ENCODE data around the gene CD9.

The CD9 gene

DNA sequence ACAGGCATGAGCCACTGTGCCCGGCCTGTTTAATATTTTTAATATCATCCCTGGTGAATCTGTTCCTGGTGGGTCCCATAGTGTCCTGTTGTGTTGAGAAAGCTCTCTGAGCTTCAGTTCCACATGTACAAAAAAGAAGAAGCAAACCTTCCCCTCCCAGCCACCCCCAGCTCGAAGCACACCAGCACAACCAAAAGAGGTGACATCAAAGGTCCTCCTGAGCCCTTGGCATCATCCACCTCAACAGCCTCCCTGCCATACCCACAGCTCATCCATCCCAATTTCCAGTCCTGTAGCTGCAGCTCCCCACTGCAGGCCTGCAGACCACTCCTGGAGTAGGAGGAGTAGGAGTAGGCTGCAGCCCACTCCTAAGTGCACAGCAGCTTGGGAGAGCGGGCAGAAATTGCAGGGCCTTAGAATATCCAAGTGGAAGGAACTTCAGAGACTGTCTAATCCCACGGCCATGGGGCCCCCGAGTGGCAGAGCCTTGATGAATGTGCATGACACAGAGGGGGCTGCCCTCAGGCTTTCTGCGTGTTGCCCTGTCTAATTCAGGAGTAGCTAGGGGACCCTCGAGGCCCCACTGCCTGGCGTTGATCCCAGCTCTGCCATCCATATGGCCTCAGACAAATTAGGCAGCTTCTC is 36.7 kb upstream of the CD9 start:
- no peaks in the 10 kb centered on the region for H3K27me3 ChIP-seq (ENCODE audit: insufficient read depth, poor library complexity, severe bottlenecking)
- H3K27ac ChIP-seq (replicated peaks), result no peak overlapping the region
- TF ChIP-seq SPI1 (IDR thresholded peaks at IDR 0.05; ENCODE audit: borderline replicate concordance, low read depth), result no peak
- TF ChIP-seq, protein P1, sequence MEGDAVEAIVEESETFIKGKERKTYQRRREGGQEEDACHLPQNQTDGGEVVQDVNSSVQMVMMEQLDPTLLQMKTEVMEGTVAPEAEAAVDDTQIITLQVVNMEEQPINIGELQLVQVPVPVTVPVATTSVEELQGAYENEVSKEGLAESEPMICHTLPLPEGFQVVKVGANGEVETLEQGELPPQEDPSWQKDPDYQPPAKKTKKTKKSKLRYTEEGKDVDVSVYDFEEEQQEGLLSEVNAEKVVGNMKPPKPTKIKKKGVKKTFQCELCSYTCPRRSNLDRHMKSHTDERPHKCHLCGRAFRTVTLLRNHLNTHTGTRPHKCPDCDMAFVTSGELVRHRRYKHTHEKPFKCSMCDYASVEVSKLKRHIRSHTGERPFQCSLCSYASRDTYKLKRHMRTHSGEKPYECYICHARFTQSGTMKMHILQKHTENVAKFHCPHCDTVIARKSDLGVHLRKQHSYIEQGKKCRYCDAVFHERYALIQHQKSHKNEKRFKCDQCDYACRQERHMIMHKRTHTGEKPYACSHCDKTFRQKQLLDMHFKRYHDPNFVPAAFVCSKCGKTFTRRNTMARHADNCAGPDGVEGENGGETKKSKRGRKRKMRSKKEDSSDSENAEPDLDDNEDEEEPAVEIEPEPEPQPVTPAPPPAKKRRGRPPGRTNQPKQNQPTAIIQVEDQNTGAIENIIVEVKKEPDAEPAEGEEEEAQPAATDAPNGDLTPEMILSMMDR (IDR thresholded peaks at IDR 0.05; ENCODE audit: insufficient read depth, low read length), result no peak
- no peak for TF ChIP-seq POLR2AphosphoS5 (IDR thresholded peaks at IDR 0.05; ENCODE audit: low read depth)
- TF ChIP-seq GABPA (IDR thresholded peaks at IDR 0.05; ENCODE audit: low read depth), result no peak
- TF ChIP-seq, protein P2, sequence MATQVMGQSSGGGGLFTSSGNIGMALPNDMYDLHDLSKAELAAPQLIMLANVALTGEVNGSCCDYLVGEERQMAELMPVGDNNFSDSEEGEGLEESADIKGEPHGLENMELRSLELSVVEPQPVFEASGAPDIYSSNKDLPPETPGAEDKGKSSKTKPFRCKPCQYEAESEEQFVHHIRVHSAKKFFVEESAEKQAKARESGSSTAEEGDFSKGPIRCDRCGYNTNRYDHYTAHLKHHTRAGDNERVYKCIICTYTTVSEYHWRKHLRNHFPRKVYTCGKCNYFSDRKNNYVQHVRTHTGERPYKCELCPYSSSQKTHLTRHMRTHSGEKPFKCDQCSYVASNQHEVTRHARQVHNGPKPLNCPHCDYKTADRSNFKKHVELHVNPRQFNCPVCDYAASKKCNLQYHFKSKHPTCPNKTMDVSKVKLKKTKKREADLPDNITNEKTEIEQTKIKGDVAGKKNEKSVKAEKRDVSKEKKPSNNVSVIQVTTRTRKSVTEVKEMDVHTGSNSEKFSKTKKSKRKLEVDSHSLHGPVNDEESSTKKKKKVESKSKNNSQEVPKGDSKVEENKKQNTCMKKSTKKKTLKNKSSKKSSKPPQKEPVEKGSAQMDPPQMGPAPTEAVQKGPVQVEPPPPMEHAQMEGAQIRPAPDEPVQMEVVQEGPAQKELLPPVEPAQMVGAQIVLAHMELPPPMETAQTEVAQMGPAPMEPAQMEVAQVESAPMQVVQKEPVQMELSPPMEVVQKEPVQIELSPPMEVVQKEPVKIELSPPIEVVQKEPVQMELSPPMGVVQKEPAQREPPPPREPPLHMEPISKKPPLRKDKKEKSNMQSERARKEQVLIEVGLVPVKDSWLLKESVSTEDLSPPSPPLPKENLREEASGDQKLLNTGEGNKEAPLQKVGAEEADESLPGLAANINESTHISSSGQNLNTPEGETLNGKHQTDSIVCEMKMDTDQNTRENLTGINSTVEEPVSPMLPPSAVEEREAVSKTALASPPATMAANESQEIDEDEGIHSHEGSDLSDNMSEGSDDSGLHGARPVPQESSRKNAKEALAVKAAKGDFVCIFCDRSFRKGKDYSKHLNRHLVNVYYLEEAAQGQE (IDR thresholded peaks at IDR 0.05; ENCODE audit: insufficient replicate concordance, low read depth), result no peak
- no peak for DNase-seq (ENCODE audit: low read depth in 1 of 2, low spot score in 1 of 2)
- no peak overlapping the region for H3K4me3 ChIP-seq (replicated peaks; ENCODE audit: insufficient read depth, low read length)

DNA sequence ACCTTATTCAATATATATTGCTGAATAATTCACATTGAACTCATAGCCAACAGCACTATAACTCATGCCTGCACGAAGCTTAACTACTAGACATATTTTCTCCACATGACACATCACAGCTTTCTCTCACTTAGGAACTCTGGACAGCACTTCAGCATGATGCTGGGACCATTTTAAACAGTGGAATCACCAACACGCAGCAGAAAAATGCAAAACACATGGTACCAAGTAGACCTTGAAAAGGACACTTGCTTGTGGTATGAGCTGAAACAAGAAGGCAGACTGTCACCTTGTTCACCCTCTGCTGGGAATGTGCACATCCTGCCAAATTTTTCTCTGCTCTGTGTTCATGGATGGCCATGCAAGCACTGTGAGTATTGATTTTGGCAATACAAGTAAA is 34.8 kb upstream of the CD9 start:
- no peak overlapping the region for H3K27ac ChIP-seq (replicated peaks)
- no peaks in the 10 kb centered on the region for H3K27me3 ChIP-seq (ENCODE audit: insufficient read depth, poor library complexity, severe bottlenecking)
- no peak overlapping the region for H3K4me3 ChIP-seq (replicated peaks; ENCODE audit: insufficient read depth, low read length)
- TF ChIP-seq SPI1 (IDR thresholded peaks at IDR 0.05; ENCODE audit: borderline replicate concordance, low read depth) (no peak), POLR2AphosphoS5 (IDR thresholded peaks at IDR 0.05; ENCODE audit: low read depth) (no peak), GABPA (IDR thresholded peaks at IDR 0.05; ENCODE audit: low read depth) (no peak)
- TF ChIP-seq, protein P1 (IDR thresholded peaks at IDR 0.05; ENCODE audit: insufficient read depth, low read length), result no peak
- TF ChIP-seq, protein P2 (IDR thresholded peaks at IDR 0.05; ENCODE audit: insufficient replicate concordance, low read depth), result no peak
- DNase-seq (ENCODE audit: low read depth in 1 of 2, low spot score in 1 of 2), result no peak

DNA sequence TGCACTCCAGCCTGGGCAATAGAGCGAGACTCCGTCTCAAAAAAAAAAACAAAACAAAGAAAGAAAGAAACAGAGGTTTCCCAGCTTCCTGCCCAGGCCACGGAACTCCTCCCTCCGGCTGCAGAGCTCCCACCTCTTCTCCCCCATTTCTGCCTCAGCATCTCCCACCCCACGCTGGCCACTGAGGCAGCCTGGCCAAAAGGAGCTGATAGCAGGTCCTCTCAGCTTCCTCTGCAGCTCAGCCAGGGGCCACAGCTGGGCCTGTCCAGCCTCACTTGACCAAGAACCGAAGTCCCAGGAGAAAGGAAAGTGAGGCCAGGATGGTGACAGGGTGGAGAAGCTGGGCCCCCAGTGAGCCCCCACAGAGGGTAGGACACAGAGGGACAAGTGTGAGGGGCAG is 33.4 kb upstream of the CD9 start:
- TF ChIP-seq, protein P1 (IDR thresholded peaks at IDR 0.05; ENCODE audit: insufficient read depth, low read length), result no peak
- no peak for TF ChIP-seq GABPA (IDR thresholded peaks at IDR 0.05; ENCODE audit: low read depth)
- TF ChIP-seq POLR2AphosphoS5 (IDR thresholded peaks at IDR 0.05; ENCODE audit: low read depth), result no peak
- no peak for TF ChIP-seq SPI1 (IDR thresholded peaks at IDR 0.05; ENCODE audit: borderline replicate concordance, low read depth)
- TF ChIP-seq, protein P2 (IDR thresholded peaks at IDR 0.05; ENCODE audit: insufficient replicate concordance, low read depth), result no peak
- no peak for DNase-seq (ENCODE audit: low read depth in 1 of 2, low spot score in 1 of 2)
- no peaks in the 10 kb centered on the region for H3K27me3 ChIP-seq (ENCODE audit: insufficient read depth, poor library complexity, severe bottlenecking)
- H3K4me3 ChIP-seq (replicated peaks; ENCODE audit: insufficient read depth, low read length), result no peak overlapping the region
- peak overlapping the region; percentile 58 for H3K27ac ChIP-seq (replicated peaks)

Data from HL-60 (cell line).